ENCODE measurements around the gene CDH13.

DNA sequence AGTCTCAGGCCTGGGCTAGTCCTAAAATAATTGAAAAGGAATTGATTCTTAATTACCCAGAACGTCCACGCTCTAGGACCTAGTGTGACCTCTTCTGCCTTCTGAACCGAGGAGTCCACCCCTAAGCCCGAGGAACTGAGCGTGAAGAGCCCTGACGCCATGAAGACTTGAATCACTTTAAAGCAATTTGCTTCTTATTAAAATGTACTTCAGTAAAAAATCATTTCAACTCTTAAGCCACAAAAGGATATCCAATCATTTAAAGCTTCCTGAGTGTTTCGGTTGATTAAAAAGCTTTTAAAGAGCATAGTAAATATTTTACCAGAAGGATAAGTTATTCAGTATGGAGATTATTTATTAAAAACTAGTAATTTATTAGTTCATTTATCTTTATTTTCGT, 1192.6 kb downstream of the CDH13 start:
- TF ChIP-seq, protein P1, sequence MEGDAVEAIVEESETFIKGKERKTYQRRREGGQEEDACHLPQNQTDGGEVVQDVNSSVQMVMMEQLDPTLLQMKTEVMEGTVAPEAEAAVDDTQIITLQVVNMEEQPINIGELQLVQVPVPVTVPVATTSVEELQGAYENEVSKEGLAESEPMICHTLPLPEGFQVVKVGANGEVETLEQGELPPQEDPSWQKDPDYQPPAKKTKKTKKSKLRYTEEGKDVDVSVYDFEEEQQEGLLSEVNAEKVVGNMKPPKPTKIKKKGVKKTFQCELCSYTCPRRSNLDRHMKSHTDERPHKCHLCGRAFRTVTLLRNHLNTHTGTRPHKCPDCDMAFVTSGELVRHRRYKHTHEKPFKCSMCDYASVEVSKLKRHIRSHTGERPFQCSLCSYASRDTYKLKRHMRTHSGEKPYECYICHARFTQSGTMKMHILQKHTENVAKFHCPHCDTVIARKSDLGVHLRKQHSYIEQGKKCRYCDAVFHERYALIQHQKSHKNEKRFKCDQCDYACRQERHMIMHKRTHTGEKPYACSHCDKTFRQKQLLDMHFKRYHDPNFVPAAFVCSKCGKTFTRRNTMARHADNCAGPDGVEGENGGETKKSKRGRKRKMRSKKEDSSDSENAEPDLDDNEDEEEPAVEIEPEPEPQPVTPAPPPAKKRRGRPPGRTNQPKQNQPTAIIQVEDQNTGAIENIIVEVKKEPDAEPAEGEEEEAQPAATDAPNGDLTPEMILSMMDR (IDR thresholded peaks at IDR 0.05; ENCODE audit: insufficient read depth, low read length), result no peak
- TF ChIP-seq, protein P2, sequence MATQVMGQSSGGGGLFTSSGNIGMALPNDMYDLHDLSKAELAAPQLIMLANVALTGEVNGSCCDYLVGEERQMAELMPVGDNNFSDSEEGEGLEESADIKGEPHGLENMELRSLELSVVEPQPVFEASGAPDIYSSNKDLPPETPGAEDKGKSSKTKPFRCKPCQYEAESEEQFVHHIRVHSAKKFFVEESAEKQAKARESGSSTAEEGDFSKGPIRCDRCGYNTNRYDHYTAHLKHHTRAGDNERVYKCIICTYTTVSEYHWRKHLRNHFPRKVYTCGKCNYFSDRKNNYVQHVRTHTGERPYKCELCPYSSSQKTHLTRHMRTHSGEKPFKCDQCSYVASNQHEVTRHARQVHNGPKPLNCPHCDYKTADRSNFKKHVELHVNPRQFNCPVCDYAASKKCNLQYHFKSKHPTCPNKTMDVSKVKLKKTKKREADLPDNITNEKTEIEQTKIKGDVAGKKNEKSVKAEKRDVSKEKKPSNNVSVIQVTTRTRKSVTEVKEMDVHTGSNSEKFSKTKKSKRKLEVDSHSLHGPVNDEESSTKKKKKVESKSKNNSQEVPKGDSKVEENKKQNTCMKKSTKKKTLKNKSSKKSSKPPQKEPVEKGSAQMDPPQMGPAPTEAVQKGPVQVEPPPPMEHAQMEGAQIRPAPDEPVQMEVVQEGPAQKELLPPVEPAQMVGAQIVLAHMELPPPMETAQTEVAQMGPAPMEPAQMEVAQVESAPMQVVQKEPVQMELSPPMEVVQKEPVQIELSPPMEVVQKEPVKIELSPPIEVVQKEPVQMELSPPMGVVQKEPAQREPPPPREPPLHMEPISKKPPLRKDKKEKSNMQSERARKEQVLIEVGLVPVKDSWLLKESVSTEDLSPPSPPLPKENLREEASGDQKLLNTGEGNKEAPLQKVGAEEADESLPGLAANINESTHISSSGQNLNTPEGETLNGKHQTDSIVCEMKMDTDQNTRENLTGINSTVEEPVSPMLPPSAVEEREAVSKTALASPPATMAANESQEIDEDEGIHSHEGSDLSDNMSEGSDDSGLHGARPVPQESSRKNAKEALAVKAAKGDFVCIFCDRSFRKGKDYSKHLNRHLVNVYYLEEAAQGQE (IDR thresholded peaks at IDR 0.05; ENCODE audit: insufficient replicate concordance, low read depth), result no peak
- no peak for TF ChIP-seq POLR2AphosphoS5 (IDR thresholded peaks at IDR 0.05; ENCODE audit: low read depth)
- no peak for TF ChIP-seq GABPA (IDR thresholded peaks at IDR 0.05; ENCODE audit: low read depth)
